Subcutaneous preadipocyte (primary cell): Measurements from ENCODE around the gene OR1Q1. TPM values are rescaled to one million over a fixed set of nuclear protein-coding genes. Genes with fewer than 3 reads are reported as not detected.

ENCODE experiments used
- total RNA-seq: library from RNA; depleted of rRNA; stranded (reverse); fragments of >200 nt; gene quantifications from 2 replicates; pipeline ENCODE4 v1.2.3, GENCODE V29; 2012

OR1Q1 gene, protein sequence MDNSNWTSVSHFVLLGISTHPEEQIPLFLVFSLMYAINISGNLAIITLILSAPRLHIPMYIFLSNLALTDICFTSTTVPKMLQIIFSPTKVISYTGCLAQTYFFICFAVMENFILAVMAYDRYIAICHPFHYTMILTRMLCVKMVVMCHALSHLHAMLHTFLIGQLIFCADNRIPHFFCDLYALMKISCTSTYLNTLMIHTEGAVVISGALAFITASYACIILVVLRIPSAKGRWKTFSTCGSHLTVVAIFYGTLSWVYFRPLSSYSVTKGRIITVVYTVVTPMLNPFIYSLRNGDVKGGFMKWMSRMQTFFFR
- not detected in 2 replicates for total RNA-seq

GRCh38 chr9:122614362-122614761 lies at the start of gene OR1Q1:
TSS of gene OR1Q1 (plus strand) at chr9:122614738. CDS start at chr9:122614738, 0 bp downstream.

DNA sequence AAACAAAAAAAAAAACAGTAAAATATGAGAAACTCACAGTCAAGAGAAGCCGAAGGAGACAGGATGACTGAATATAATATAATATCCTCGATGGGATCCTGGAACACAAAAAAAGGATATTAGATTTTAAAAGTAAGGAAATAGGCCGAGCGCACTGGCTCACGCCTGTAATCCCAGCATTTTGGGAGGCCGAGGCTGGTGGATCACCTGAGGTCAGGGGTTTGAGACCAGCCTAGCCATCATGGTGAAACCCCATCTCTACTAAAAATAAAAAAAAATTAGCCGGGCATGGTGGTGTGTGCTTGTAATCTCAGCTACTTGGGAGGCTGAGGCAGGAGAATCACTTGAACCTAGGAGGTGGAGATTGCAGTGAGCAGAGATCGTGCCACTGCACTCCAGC lies 31.3 kb upstream of the OR1Q1 start, which contains the start of gene OR1L8:
Gene OR1L8 (minus strand): TSS at position 101 of the 400 bp plus-strand sequence. CDS start 14,907 bp downstream, outside the sequence.

DNA sequence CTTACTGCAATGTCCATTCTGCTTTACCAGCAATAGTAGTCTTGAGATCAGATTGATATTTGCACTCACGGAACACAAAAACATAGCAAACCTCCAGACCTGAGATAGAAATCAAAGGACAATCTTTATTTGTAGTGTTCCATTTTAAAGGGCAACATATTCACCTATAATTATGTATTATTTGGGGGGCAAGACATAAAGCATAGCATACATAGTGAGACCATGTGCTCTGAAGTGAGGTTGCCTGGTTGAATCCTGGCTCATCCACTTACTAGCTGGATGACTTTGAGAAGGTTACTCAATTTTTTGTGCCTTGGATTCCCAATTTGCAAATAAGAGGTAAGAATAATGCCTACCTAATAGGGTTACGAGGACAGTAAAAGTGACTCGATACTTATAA lies 43.0 kb downstream of the OR1Q1 start, which contains the start of gene OR1B1:
Gene OR1B1 (minus strand): TSS at position 101 of the 400 bp plus-strand sequence.

DNA sequence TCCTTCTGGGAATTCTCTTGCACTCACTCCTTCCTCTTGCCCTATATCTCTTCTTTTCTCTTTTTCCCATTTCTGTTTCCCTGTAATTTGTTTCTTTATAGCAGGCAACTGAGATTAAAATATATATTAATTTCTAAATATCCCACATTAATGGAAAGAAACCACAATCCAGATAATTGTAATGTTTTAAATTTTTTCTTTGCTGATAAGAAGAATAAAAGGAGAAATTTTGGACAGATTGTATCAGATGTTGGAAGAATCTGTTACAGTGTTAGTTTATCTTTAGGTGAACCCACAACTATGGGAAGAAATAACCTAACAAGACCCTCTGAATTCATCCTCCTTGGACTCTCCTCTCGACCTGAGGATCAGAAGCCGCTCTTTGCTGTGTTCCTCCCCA lies 46.9 kb downstream of the OR1Q1 start, which contains the start of gene OR1L1:
Gene OR1L1 (plus strand): TSS at position 301 of the 400 bp plus-strand sequence. CDS start 0 bp downstream, at position 301.

Other genes with a start within 250 kb of the OR1Q1 start
- gene PTGS1, start 243.7 kb upstream of the OR1Q1 start, total RNA-seq = 39.9 and 83.0 TPM in 2 replicates
- not detected in 2 replicates for gene OR1J1, start 136.8 kb upstream of the OR1Q1 start, total RNA-seq
- 0.20 and 0.73 TPM in 2 replicates for gene OR1J2, start 103.9 kb upstream of the OR1Q1 start, total RNA-seq
- not detected in 2 replicates for gene OR1J4, start 95.6 kb upstream of the OR1Q1 start, total RNA-seq
- gene OR1N1, start 87.4 kb upstream of the OR1Q1 start, total RNA-seq = not detected in 2 replicates
- under 0.01 and 0.20 TPM in 2 replicates for gene OR1N2, start 61.6 kb upstream of the OR1Q1 start, total RNA-seq
- not detected in 2 replicates for gene OR1L8, start 31.4 kb upstream of the OR1Q1 start, total RNA-seq
- not detected in 2 replicates for gene OR1B1, start 42.9 kb downstream of the OR1Q1 start, total RNA-seq
- gene OR1L1, start 47.0 kb downstream of the OR1Q1 start, total RNA-seq = not detected in 2 replicates
- gene OR1L3, start 60.4 kb downstream of the OR1Q1 start, total RNA-seq = not detected in 2 replicates
- not detected in 2 replicates for gene OR1L4, start 109.3 kb downstream of the OR1Q1 start, total RNA-seq
- gene OR1L6, start 127.6 kb downstream of the OR1Q1 start, total RNA-seq = not detected in 2 replicates
- not detected in 2 replicates for gene OR5C1, start 174.2 kb downstream of the OR1Q1 start, total RNA-seq
- gene OR1K1, start 185.4 kb downstream of the OR1Q1 start, total RNA-seq = not detected in 2 replicates
- gene PDCL, start 213.8 kb downstream of the OR1Q1 start, total RNA-seq = 20.9 and 23.1 TPM in 2 replicates